D721Med (cell line): Measurements from ENCODE around the gene AP1M1.

Experiments
- DNase-seq: peaks from one replicate; pipeline ENCODE4 v3.0.0; 2011; ENCODE audit warnings: low spot score; ENCODE audit not compliant: insufficient read length
- FAIRE-seq: peaks from 2 replicates; lab custom pipeline; 2011; peaks lifted over from hg19 to GRCh38; lab: Jason Lieb, UNC
- TF ChIP-seq, protein P1 (sequence below): IDR thresholded peaks from 2 replicates; pipeline ENCODE4 v1.5.1; 2012; ENCODE audit warnings: mild to moderate bottlenecking, control low read depth; ENCODE audit not compliant: insufficient read depth; ENCODE audit errors: missing control alignments

AP1M1 gene

DNA sequence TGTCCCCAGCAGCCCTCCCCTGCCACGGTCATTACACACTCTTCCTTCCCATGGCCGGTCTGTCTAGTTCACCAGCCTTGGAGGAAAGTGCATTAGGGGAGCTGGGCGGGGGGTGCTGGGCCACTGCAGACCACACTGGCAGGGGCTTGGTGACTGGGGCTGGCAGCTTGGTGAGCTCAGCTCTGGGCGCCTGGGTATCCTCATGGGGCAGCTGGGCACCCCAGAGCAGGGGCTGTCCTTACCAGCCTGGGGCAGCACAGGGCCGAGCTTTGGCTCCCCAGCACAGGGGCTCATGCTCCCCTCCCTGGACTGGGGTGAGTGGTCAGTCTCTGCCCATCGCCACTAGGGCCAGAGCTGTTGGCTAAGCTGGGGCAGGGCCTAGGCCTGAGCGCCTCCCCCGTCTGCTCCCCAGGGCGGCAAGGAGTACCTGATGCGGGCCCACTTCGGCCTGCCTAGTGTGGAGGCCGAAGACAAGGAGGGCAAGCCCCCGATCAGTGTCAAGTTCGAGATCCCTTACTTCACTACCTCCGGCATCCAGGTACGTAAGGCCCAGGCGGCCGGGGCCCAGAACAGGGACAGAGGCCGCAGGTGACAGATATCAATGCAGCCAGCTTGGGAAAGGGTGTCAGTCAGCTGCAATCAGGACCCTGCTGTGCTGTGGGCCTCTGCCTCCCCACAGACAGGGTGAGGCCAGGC, 35.5 kb downstream of the AP1M1 start:
- TF ChIP-seq, protein P1, sequence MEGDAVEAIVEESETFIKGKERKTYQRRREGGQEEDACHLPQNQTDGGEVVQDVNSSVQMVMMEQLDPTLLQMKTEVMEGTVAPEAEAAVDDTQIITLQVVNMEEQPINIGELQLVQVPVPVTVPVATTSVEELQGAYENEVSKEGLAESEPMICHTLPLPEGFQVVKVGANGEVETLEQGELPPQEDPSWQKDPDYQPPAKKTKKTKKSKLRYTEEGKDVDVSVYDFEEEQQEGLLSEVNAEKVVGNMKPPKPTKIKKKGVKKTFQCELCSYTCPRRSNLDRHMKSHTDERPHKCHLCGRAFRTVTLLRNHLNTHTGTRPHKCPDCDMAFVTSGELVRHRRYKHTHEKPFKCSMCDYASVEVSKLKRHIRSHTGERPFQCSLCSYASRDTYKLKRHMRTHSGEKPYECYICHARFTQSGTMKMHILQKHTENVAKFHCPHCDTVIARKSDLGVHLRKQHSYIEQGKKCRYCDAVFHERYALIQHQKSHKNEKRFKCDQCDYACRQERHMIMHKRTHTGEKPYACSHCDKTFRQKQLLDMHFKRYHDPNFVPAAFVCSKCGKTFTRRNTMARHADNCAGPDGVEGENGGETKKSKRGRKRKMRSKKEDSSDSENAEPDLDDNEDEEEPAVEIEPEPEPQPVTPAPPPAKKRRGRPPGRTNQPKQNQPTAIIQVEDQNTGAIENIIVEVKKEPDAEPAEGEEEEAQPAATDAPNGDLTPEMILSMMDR, result no peak
- FAIRE-seq (no peak), DNase-seq (no peak)

DNA sequence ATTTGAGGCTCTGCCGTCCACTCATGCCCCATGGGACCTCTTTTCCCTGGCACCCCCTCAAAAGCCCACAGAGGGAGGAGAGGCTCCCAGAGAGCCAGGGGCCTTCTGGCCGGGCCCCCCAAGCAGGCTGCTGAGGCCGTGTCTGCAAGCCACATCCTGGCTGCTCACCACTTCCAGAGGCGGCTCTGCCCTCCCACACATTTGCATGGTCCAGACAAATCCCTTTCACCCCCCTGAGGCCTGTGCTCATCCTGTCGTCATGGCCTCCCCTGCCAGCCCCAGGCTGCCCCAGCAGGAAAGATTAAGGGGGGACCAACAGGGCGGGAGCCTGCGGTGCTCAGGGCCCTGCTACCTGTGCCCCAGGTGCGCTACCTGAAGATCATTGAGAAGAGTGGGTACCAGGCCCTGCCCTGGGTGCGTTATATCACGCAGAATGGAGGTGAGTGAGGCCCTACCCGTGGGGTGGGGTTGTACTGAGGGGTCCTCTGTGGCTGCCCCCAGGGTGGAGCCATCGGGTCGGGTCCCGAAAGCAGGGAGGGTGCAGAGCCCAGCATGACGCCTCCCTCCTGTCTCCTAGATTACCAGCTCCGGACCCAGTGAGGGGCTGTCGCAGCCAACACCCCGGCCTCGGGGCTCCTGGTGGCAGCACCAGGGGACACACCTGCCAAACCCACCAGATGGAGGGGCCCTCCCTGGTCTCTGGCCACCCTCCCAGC, 36.3 kb downstream of the AP1M1 start:
- FAIRE-seq (no peak), DNase-seq (no peak)
- TF ChIP-seq, protein P1, result no peak

DNA sequence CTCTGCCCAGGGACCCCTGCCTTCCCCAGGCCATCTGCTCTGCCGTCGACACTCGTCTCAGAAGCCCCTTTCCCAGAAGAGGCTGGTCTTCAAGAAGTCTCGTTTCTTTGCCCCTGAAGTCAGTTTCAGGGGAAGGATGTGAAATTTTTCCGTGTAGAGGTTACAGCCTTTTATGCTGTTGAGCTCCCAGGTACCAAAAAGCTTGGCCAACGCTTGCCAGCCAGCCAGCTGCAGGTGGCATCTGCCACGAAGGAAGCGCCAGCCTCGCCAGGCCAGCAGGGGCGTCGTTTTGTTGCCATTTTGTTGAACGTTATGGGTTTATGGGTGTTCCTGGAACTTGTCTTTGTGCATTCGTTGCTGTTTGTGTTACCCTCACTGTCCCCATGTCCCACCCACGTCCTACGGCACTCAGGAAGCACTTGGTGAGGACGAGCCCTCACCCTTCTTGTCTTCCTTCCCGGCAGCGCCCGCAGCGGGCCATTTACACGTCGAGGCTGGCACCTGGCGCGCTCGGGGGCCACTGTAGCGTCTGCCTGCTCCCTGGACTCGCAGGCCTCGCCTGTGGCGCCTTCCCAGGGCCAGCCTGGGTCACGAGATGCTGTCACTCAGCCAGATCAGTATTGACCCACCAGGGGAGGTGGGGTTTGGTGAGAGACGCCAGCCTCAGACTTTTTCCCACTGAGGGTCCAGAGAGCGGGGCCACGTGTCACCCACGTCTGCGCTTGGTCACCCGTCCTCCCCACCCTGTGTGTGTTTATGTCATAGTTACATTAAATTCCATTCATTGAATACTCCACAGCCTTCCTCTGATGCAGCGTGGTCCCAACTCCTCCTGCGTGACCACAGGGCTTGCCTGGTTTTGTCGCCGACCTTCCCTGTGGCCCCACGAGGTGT, 37.1 kb downstream of the AP1M1 start:
- FAIRE-seq (no peak), DNase-seq (no peak)
- TF ChIP-seq, protein P1, result no peak

DNA sequence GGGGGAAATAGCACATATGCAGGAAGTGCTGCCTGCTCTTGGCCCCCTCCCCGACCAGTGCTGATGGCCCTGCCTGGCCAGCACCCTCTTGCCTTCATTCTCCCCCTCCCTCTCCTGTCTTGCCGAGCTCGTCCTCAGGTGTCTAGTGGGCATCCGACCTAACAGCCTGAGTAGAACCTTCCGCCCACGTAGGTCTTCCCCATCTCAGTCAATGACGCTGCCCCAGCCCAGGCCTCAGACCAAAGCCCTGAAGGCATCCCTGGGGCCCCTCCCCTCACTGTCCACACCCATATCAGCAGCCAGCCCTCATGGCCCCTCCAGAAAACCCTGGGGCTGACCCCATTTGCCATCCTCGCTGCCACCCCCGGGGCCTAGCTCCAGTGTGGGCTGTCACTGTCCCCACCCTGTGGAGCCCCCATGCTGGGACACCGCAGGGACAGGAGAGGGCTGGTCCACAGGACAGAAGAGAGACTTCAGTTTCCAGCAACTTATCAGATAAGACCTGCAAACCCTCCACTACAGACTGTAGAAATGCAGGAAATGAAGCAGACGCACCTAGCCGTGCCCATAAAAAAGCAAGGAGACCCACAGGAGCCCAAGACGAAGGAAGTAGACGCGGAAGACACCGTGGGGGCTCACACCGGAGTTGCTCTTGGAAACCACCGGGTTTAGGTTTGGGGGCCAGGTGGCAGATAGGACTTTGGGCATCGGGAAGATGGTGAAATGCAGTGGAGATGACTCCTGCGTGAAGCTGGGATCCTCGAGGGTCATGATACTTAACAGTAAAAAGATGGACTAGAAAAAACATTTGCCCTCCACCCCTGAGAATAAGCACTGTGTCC, 38.3 kb downstream of the AP1M1 start:
- TF ChIP-seq, protein P1, result no peak

DNA sequence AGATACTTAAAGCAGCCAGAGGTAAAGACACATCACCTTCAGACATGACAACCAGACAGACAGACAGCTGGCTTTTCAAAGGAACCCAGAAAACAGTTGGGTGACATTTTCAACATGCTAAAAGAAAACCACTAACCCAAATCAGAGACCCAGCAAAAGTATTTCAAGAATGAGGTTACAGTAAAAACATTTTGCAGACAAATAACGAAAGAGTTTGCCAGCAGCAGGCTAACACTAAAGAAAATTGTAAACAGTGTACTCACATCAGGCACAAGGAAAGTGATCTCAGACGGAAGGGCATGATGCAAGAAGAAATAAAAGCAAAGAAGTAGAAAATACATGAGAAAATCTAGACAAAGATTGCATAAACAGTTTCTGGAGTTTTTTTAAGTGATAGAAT, 46.4 kb downstream of the AP1M1 start:
- no peak for DNase-seq
- TF ChIP-seq, protein P1, result no peak
- FAIRE-seq, result no peak

More for the DNA sequence above, 38.3 kb downstream of the AP1M1 start:
- no peak for DNase-seq
- no peak for FAIRE-seq

DNA sequence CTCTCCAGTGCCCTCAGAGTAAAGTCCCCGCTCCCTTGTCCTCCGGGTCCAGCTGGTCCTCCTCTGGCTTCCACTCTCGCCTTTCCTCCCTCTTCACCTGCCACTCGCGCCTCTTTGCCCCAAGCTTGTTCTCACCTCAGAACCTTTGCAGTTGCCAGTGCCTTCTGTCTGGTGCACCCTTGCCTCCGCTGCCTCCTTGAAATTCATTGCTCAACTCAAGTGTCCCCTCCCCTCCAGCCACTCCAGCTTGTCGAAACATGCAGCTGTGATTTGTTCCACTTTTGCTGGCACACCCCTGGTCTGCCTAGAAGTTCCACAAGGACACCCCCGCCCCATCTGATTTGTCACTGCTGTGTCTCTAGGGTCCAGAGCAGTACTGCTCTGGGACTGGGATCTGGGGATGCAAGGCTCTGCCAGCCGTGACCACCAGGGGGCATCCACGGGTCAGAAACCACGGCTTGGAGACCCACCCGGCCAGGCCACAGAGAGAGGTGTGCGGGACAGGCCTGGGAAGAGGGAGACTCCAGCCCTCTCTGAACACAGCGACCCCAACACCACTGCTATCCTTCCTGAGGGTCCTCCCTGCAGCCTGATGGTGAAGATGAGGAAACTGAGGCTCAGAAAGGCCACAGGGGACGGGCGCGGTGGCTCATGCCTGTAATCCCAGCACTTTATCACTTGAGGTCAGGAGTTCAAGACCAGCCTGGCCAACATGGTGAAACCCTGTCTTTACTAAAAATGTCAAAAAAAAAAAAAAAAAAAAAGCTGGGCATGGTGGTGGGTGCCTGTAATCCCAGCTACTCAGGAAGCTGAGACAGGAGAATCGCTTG, 49.9 kb downstream of the AP1M1 start:
- TF ChIP-seq, protein P1, result peak; percentile 95
- no peak for FAIRE-seq
- DNase-seq, result peak; percentile 86
